Activated T-helper 1 cell treated with anti-CD3 and anti-CD28 coated beads, Interleukin-12 subunit alpha, Interleukin-12 subunit beta, Interleukin-2, Interleukin-4 antibody, amounts not matched to agents 30 ng/mL and 10 ng/mL and 1 ng/mL, durations not matched to agents 14 hours and 24 hours and 36 hours (primary cell): ENCODE results near the gene KCTD21. TPM values are rescaled to one million over a fixed set of nuclear protein-coding genes. Genes with fewer than 3 reads are reported as not detected.

Experiments used
- DNase-seq: peaks from one replicate; pipeline ENCODE4 v3.0.0; 2021; ENCODE audit warnings: low spot score
- H3K27ac Mint-ChIP-seq: one replicate; pipeline ENCODE4 v1.8.0; 2021; ENCODE audit warnings: mild to moderate bottlenecking, mixed read lengths
- H3K27me3 Mint-ChIP-seq: one replicate; pipeline ENCODE4 v1.8.0; 2022; ENCODE audit warnings: mild to moderate bottlenecking, moderate library complexity, mixed read lengths; ENCODE audit not compliant: insufficient read depth
- H3K36me3 Mint-ChIP-seq: one replicate; pipeline ENCODE4 v1.8.0; 2021; ENCODE audit warnings: low read depth, mixed read lengths
- H3K4me1 Mint-ChIP-seq: one replicate; pipeline ENCODE4 v1.8.0; 2021; ENCODE audit warnings: low read depth, mixed read lengths
- H3K4me3 Mint-ChIP-seq: one replicate; pipeline ENCODE4 v1.8.0; 2021; ENCODE audit warnings: mild to moderate bottlenecking, moderate library complexity, mixed read lengths
- H3K9me3 Mint-ChIP-seq: one replicate; pipeline ENCODE4 v1.8.0; 2021; ENCODE audit warnings: mixed read lengths
- intact Hi-C: fragments of 100-400 bp; cut with micrococcal nuclease; formaldehyde crosslinking; loops from one replicate; pipeline ENCODE4 v1.15.1; 2024
- total RNA-seq: library from RNA; stranded (reverse); gene quantifications from 2 replicates; pipeline ENCODE4 v1.2.3, GENCODE V29; 2022

The KCTD21 gene
- total RNA-seq, 1 donor from 2014 or later, result 10.7 TPM

DNA sequence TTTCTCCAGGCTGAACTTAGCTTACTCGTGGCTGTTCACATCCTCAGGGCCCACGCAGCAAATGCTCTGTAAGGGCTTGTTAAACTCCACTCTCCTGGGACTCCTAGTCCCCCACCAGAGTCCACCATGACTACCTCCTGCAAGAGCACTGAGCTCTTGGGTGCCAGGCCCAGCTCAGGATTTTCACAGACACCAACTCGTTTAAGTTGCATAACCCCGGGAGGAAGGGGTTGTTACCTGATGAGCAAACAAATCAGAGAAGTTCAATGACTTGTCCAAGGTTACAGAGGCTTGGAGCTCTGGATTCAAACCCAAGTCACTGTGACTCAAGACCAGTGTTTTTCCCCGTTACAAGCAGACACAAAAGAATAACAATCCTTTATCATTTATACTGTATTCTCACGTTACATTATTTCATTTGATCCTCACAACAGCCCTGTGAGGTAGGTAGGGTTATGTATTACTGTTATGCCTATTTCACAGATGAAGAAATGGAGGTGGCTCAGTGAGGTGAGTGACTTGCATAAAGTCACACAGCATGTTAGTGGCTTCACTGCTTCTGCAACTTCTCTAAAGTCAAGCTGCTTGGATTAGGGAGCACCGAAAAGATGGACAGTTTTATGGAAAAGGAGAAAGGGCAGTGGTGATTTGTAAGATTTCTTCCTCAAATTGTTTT, 17.4 kb downstream of the KCTD21 start:
- Mint-ChIP-seq H3K9me3 (no peaks in the 10 kb centered on the region), H3K27me3 (no peaks in the 10 kb centered on the region), H3K4me3 (no peak overlapping the region), H3K36me3 (peaks cover 25% of the 10 kb centered on the region), H3K27ac (no peak overlapping the region), H3K4me1 (peaks cover 5% of the 10 kb centered on the region)
- DNase-seq, result no peak
- intact Hi-C loops, result no loop called here

GRCh38 chr11:78170413-78170812, 18.0 kb downstream of the KCTD21 start:
- peaks cover 5% of the 10 kb centered on the region for H3K4me1 Mint-ChIP-seq
- no peaks in the 10 kb centered on the region for H3K9me3 Mint-ChIP-seq
- no peak overlapping the region for H3K4me3 Mint-ChIP-seq
- no peaks in the 10 kb centered on the region for H3K27me3 Mint-ChIP-seq
- intact Hi-C loops, result no loop called here
- H3K36me3 Mint-ChIP-seq, result peaks cover 24% of the 10 kb centered on the region
- DNase-seq, result no peak
- H3K27ac Mint-ChIP-seq, result no peak overlapping the region

DNA sequence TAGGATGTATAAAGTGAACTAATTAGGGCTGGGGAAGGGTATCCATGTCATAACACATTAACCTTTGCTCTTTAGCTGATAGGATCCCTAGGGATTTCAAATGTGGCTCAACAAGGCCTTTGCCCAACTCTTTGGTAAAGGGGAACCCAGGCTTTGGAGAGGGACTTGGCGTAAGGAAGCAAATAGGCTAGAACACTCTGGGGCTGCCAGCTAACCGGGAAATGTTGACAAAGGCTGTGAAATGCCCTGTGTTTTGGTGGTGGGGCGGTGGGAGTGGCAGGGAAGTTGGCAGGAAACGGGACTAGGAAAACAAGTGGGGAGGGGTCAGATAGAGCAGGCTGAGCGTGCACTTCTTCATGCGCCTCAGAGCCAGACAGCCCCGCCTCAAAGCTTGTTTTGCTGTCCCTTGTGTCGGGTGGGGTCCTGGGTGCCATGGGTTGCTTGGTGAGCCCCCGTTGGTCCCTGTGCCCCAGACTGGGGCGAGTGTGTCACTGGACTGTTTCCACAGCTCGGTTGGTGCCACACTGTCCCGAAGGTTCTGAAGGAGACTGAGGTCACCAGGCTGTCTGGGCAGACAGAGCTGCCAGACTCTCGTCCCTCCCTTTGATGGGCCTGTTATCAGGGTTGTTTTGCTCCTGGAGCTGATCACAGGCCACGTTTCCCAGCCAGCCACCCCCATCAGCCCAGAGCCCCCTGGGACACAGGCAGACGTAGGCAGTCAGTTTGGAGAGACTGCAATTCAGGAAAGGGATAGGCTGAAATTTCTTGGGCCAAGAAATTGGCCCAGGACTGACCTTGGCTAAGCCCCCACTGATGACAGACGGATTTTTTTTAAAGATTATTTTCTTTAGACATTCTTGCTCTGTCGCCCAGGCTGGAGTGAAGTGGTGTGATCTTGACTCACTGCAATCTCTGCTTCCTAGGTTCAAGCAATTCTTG, 19.6 kb downstream of the KCTD21 start:
- Mint-ChIP-seq H3K36me3 (peaks cover 17% of the 10 kb centered on the region), H3K9me3 (no peaks in the 10 kb centered on the region), H3K4me3 (no peak overlapping the region), H3K27ac (no peak overlapping the region), H3K27me3 (no peaks in the 10 kb centered on the region), H3K4me1 (peaks cover 5% of the 10 kb centered on the region)
- intact Hi-C loops, result no loop called here
- no peak for DNase-seq

- Mint-ChIP-seq H3K27me3 (no peaks in the 10 kb centered on the region), H3K27ac (no peak overlapping the region), H3K4me3 (no peak overlapping the region), H3K4me1 (peaks cover 5% of the 10 kb centered on the region), H3K36me3 (peaks cover 6% of the 10 kb centered on the region), H3K9me3 (no peaks in the 10 kb centered on the region)
- intact Hi-C loops, result no loop called here
- no peak for DNase-seq
These were observed 21.5 kb downstream of the KCTD21 start for GRCh38 chr11:78166855-78167469.

DNA sequence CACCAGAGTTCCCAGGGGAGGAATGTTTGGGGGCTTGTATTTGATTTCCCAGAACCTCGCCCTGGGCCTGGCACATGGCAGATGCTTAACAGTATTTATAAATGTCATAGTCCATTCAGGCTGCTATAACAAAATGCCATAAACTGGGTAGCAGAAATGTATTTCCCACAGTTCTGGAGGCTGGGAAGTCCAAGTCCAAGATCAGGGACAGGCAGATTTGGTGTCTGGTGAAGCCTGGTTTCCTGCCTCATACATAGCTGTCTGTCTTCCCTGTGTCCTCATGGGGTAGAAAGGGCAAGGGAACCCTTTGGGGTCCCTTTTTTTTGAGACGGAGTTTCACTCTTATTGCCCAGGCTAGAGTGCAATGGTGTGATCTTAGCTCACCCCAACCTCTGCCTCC, 24.0 kb downstream of the KCTD21 start:
- no peaks in the 10 kb centered on the region for H3K9me3 Mint-ChIP-seq
- no peak for DNase-seq
- no peak overlapping the region for H3K27ac Mint-ChIP-seq
- no peak overlapping the region for H3K4me3 Mint-ChIP-seq
- intact Hi-C loops, result no loop called here
- no peaks in the 10 kb centered on the region for H3K27me3 Mint-ChIP-seq
- H3K4me1 Mint-ChIP-seq, result no peaks in the 10 kb centered on the region
- H3K36me3 Mint-ChIP-seq, result no peaks in the 10 kb centered on the region

- intact Hi-C loops, result no loop called here
- Mint-ChIP-seq H3K27ac (no peak overlapping the region), H3K4me3 (no peak overlapping the region), H3K27me3 (no peaks in the 10 kb centered on the region), H3K9me3 (no peaks in the 10 kb centered on the region), H3K36me3 (no peaks in the 10 kb centered on the region), H3K4me1 (no peaks in the 10 kb centered on the region)
- DNase-seq, result no peak
These were observed 24.6 kb downstream of the KCTD21 start for GRCh38 chr11:78163828-78164227.

DNA sequence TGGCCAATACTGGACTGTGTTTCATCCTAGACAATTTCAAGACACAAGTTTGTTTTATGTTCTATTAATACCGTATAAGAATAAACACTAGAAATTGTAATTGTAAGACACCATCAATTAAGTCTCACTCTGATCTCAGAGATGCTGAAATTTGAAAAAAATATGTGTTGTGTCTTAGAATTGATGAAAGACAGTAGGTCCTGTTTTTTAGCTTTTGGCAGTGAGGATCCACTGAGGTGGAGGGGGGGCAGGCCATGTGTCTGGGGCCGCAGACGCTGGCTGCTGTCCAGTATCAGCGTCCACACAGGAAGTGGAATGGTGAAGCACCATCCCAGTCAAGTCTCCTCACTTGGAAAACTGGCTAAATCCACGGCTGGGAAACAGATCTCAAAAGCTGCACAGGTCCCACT, 26.5 kb downstream of the KCTD21 start:
- intact Hi-C loops, result no loop called here
- no peaks in the 10 kb centered on the region for H3K27me3 Mint-ChIP-seq
- no peak for DNase-seq
- no peaks in the 10 kb centered on the region for H3K4me1 Mint-ChIP-seq
- H3K9me3 Mint-ChIP-seq, result no peaks in the 10 kb centered on the region
- H3K4me3 Mint-ChIP-seq, result no peak overlapping the region
- H3K27ac Mint-ChIP-seq, result no peak overlapping the region
- H3K36me3 Mint-ChIP-seq, result no peaks in the 10 kb centered on the region

DNA sequence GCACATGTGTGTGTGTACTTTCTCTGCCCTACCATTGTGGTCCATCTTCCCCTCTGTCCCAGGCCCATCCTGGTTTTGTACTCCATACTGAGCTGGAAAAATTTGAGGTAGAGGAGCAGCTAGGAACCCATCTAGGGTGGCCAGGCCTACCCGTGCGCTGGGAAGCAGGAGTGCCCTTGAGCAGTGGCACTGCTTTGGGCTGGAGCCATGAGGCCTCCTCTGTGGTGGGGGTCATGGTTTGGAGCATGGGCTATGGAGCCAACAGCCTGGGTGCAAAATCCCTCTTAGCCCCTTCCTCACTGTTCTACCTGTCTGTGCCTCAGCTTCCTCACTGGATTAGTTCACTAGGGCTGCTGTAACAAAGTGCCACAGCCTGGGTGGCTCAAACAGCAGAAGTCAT, 27.1 kb downstream of the KCTD21 start:
- no peaks in the 10 kb centered on the region for H3K4me1 Mint-ChIP-seq
- intact Hi-C loops, result no loop called here
- no peak for DNase-seq
- no peaks in the 10 kb centered on the region for H3K27me3 Mint-ChIP-seq
- no peaks in the 10 kb centered on the region for H3K9me3 Mint-ChIP-seq
- no peak overlapping the region for H3K4me3 Mint-ChIP-seq
- H3K36me3 Mint-ChIP-seq, result no peaks in the 10 kb centered on the region
- H3K27ac Mint-ChIP-seq, result no peak overlapping the region

GRCh38 chr11:78160557-78160956, 27.9 kb downstream of the KCTD21 start:
- Mint-ChIP-seq H3K27ac (no peak overlapping the region), H3K27me3 (no peaks in the 10 kb centered on the region)

GRCh38 chr11:78158987-78159652, 29.3 kb downstream of the KCTD21 start:
- Mint-ChIP-seq H3K4me1 (no peaks in the 10 kb centered on the region), H3K4me3 (no peak overlapping the region), H3K36me3 (no peaks in the 10 kb centered on the region), H3K27me3 (no peaks in the 10 kb centered on the region), H3K9me3 (no peaks in the 10 kb centered on the region), H3K27ac (no peak overlapping the region)
- intact Hi-C loops, result no loop called here
- no peak for DNase-seq

More at GRCh38 chr11:78160557-78160956, 27.9 kb downstream of the KCTD21 start:
- DNase-seq, result no peak
- H3K4me3 Mint-ChIP-seq, result no peak overlapping the region
- no peaks in the 10 kb centered on the region for H3K36me3 Mint-ChIP-seq
- no peaks in the 10 kb centered on the region for H3K4me1 Mint-ChIP-seq
- intact Hi-C loops, result no loop called here
- no peaks in the 10 kb centered on the region for H3K9me3 Mint-ChIP-seq

DNA sequence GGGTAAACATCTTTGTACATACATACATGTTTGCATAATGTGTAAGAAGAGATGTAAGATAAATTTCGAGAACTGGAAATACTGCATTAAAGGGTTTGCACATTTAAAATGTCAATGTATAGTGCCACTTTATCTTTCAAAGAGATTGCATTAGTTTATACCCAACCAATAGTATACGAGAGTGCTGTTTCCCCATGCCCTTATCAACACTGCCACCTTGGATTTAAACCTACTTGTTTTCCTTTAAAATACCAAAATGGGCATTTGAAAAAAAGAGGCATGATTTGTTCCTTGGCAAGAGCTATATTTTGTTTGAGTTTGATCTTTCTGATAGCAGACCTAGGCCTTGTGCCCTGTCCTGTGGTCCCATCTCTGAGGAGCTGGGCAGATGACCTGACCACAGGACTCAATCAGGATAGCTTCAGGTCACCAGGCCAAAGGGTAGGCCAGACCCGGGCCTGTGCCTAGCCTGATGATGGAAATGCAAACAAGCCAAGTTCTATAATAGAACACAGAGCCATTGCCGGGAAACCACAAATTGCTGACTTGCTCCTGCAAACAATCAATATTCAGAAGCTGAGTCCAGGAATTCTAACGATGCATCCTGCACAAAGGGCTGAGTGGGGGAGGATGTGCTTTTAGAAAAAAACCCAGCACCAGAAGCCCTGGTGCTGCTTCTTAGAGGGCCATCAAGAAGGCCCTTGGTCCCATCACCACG, 32.1 kb downstream of the KCTD21 start:
- H3K36me3 Mint-ChIP-seq, result no peaks in the 10 kb centered on the region

GRCh38 chr11:78151804-78152203, 36.6 kb downstream of the KCTD21 start:
- intact Hi-C loops, result no loop called here
- no peak for DNase-seq
- no peaks in the 10 kb centered on the region for H3K9me3 Mint-ChIP-seq
- H3K36me3 Mint-ChIP-seq, result no peaks in the 10 kb centered on the region
- no peak overlapping the region for H3K4me3 Mint-ChIP-seq
- no peaks in the 10 kb centered on the region for H3K27me3 Mint-ChIP-seq
- H3K4me1 Mint-ChIP-seq, result no peaks in the 10 kb centered on the region
- no peak overlapping the region for H3K27ac Mint-ChIP-seq

More for the DNA sequence above, 32.1 kb downstream of the KCTD21 start:
- Mint-ChIP-seq H3K4me1 (no peaks in the 10 kb centered on the region), H3K4me3 (no peak overlapping the region), H3K27me3 (no peaks in the 10 kb centered on the region), H3K9me3 (no peaks in the 10 kb centered on the region), H3K27ac (no peak overlapping the region)
- no peak for DNase-seq
- intact Hi-C loops, result no loop called here
